Thyroid gland (tissue), 4 donors: Measurements from ENCODE around the gene CRYBA4.

Experiments used
- CTCF ChIP-seq, 6 experiments: fragments of 200-600 bp in 3 of 6; fragments of 450-650 bp in 3 of 6; sonication (generic) in 3 of 6; IDR thresholded peaks; one replicate each; pipeline ENCODE4 v1.5.1; 2016 to 2019; ENCODE audit warnings: antibody characterized with exemption in 6 of 6, mild to moderate bottlenecking in 2 of 6, inconsistent platforms in 1 of 6, moderate library complexity in 1 of 6
- POLR2A ChIP-seq, 2 donors: fragments of 450-650 bp; IDR thresholded peaks; one replicate each; pipeline ENCODE4 v1.6.1; 2017; ENCODE audit warnings: antibody characterized with exemption in 2 of 2, mild to moderate bottlenecking in 2 of 2, moderate library complexity in 1 of 2

- TF ChIP-seq CTCF (IDR thresholded peaks at IDR 0.05) = no peak
- TF ChIP-seq POLR2A (IDR thresholded peaks at IDR 0.05) = no peak
These were observed 26.3 kb downstream of the CRYBA4 start for GRCh38 chr22:26648011-26648497.
